ENCODE data around the gene PCK2. TPM values are rescaled to one million over a fixed set of nuclear protein-coding genes. Genes with fewer than 3 reads are reported as not detected.

Gene PCK2
- 15.7 to 23.6 TPM (median 21.3 TPM) in 5 replicates for total RNA-seq (2022; extraction: Qiagen RNA extraction)

GRCh38 chr14:24093901-24094840, at the start of gene PCK2:
Gene PCK2, plus strand, starts transcription at chr14:24094311. Its CDS starts 95 bp downstream, at chr14:24094406.

GRCh38 chr14:24051789-24052655, 42.1 kb upstream of the PCK2 start, which contains the start of gene CARMIL3:
Gene CARMIL3, plus strand, starts transcription at chr14:24052009. Its CDS starts 145 bp downstream, at chr14:24052154.

GRCh38 chr14:24071144-24071697, 22.9 kb upstream of the PCK2 start, which contains the start of gene CPNE6:
Gene CPNE6, plus strand, starts transcription at chr14:24071562. Its CDS starts 1,375 bp downstream, at chr14:24072937.

GRCh38 chr14:24114532-24115421, 20.7 kb downstream of the PCK2 start, which contains the start of the genes DCAF11 and NRL:
Gene DCAF11, plus strand, starts transcription at chr14:24114777. Its CDS starts 818 bp downstream, at chr14:24115595.
Gene NRL, minus strand, starts transcription at chr14:24114949. Its CDS starts 32,101 bp downstream, at chr14:24082848.

GRCh38 chr14:24130380-24130716, 36.2 kb downstream of the PCK2 start, which contains the start of gene FITM1:
Gene FITM1, plus strand, starts transcription at chr14:24130659. Its CDS starts 905 bp downstream, at chr14:24131564.

GRCh38 chr14:24135834-24136683, 41.9 kb downstream of the PCK2 start, which contains the start of gene PSME1:
Gene PSME1, plus strand, starts transcription at chr14:24136194. Its CDS starts 69 bp downstream, at chr14:24136263.

GRCh38 chr14:24141097-24141880, 47.2 kb downstream of the PCK2 start, which contains the start of gene EMC9:
Gene EMC9, minus strand, starts transcription at chr14:24141591. Its CDS starts 287 bp downstream, at chr14:24141304.

GRCh38 chr14:24146453-24146977, 52.4 kb downstream of the PCK2 start, which contains the start of gene PSME2:
Gene PSME2, minus strand, starts transcription at chr14:24146610. Its CDS starts 29 bp downstream, at chr14:24146581.

GRCh38 chr14:24146978-24147760, 53.1 kb downstream of the PCK2 start, which contains the start of gene RNF31:
Gene RNF31, plus strand, starts transcription at chr14:24147498. Its CDS starts 201 bp downstream, at chr14:24147699.

Other genes starting within 250 kb of the PCK2 start
- gene DHRS4, start 140.5 kb upstream of the PCK2 start, total RNA-seq (2022; extraction: Qiagen RNA extraction) = 45.2 to 49.2 TPM (median 47.5 TPM) in 5 replicates
- 21.1 to 36.7 TPM (median 31.9 TPM) in 5 replicates for gene DHRS4L2, start 105.4 kb upstream of the PCK2 start, total RNA-seq (2022; extraction: Qiagen RNA extraction)
- 0.29 to 0.86 TPM (median 0.53 TPM) in 5 replicates for gene CARMIL3, start 42.3 kb upstream of the PCK2 start, total RNA-seq (2022; extraction: Qiagen RNA extraction)
- 0.06 to 0.34 TPM (median 0.13 TPM) in 5 replicates for gene CPNE6, start 22.7 kb upstream of the PCK2 start, total RNA-seq (2022; extraction: Qiagen RNA extraction)
- gene DCAF11, start 20.5 kb downstream of the PCK2 start, total RNA-seq (2022; extraction: Qiagen RNA extraction) = 21.0 to 23.9 TPM (median 22.6 TPM) in 5 replicates
- gene NRL, start 20.6 kb downstream of the PCK2 start, total RNA-seq (2022; extraction: Qiagen RNA extraction) = 0.60 to 1.2 TPM (median 0.86 TPM) in 5 replicates
- gene FITM1, start 36.3 kb downstream of the PCK2 start, total RNA-seq (2022; extraction: Qiagen RNA extraction) = 0.09 to 0.16 TPM (median 0.14 TPM) in 3 of 5 replicates, not detected in the others
- 138 to 176 TPM (median 145 TPM) in 5 replicates for gene PSME1, start 41.9 kb downstream of the PCK2 start, total RNA-seq (2022; extraction: Qiagen RNA extraction)
- gene EMC9, start 47.3 kb downstream of the PCK2 start, total RNA-seq (2022; extraction: Qiagen RNA extraction) = 47.5 to 52.9 TPM (median 49.0 TPM) in 5 replicates
- 137 to 183 TPM (median 150 TPM) in 5 replicates for gene PSME2, start 52.3 kb downstream of the PCK2 start, total RNA-seq (2022; extraction: Qiagen RNA extraction)
- 22.5 to 40.0 TPM (median 36.1 TPM) in 5 replicates for gene RNF31, start 53.2 kb downstream of the PCK2 start, total RNA-seq (2022; extraction: Qiagen RNA extraction)
- 15.8 to 20.8 TPM (median 16.9 TPM) in 5 replicates for gene IRF9, start 67.0 kb downstream of the PCK2 start, total RNA-seq (2022; extraction: Qiagen RNA extraction)
- gene REC8, start 77.8 kb downstream of the PCK2 start, total RNA-seq (2022; extraction: Qiagen RNA extraction) = 2.7 to 6.1 TPM (median 3.4 TPM) in 5 replicates
- gene IPO4, start 94.5 kb downstream of the PCK2 start, total RNA-seq (2022; extraction: Qiagen RNA extraction) = 68.8 to 105 TPM (median 97.4 TPM) in 5 replicates
- gene TM9SF1, start 101.1 kb downstream of the PCK2 start, total RNA-seq (2022; extraction: Qiagen RNA extraction) = 58.4 to 67.4 TPM (median 65.1 TPM) in 5 replicates
- not detected in 5 replicates for gene TSSK4, start 111.4 kb downstream of the PCK2 start, total RNA-seq (2022; extraction: Qiagen RNA extraction)
- 81.0 to 115 TPM (median 82.9 TPM) in 5 replicates for gene CHMP4A, start 119.2 kb downstream of the PCK2 start, total RNA-seq (2022; extraction: Qiagen RNA extraction)
- gene MDP1, start 121.8 kb downstream of the PCK2 start, total RNA-seq (2022; extraction: Qiagen RNA extraction) = 23.3 to 28.2 TPM (median 26.8 TPM) in 5 replicates
- 414 to 527 TPM (median 420 TPM) in 5 replicates for gene NEDD8, start 138.1 kb downstream of the PCK2 start, total RNA-seq (2022; extraction: Qiagen RNA extraction)
- gene GMPR2, start 138.6 kb downstream of the PCK2 start, total RNA-seq (2022; extraction: Qiagen RNA extraction) = 52.0 to 70.3 TPM (median 55.1 TPM) in 5 replicates
- gene TINF2, start 148.3 kb downstream of the PCK2 start, total RNA-seq (2022; extraction: Qiagen RNA extraction) = 30.5 to 38.0 TPM (median 34.9 TPM) in 5 replicates
- 0.82 to 1.4 TPM (median 1.1 TPM) in 5 replicates for gene TGM1, start 168.9 kb downstream of the PCK2 start, total RNA-seq (2022; extraction: Qiagen RNA extraction)
- 13.5 to 15.8 TPM (median 14.7 TPM) in 5 replicates for gene RABGGTA, start 177.3 kb downstream of the PCK2 start, total RNA-seq (2022; extraction: Qiagen RNA extraction)
- 9.3 to 12.6 TPM (median 11.1 TPM) in 5 replicates for gene DHRS1, start 205.5 kb downstream of the PCK2 start, total RNA-seq (2022; extraction: Qiagen RNA extraction)
- 12.5 to 17.2 TPM (median 17.2 TPM) in 5 replicates for gene NOP9, start 205.5 kb downstream of the PCK2 start, total RNA-seq (2022; extraction: Qiagen RNA extraction)
- 0.12 to 0.32 TPM (median 0.14 TPM) in 4 of 5 replicates, not detected in the other for gene CIDEB, start 213.7 kb downstream of the PCK2 start, total RNA-seq (2022; extraction: Qiagen RNA extraction)
- gene LTB4R2, start 215.8 kb downstream of the PCK2 start, total RNA-seq (2022; extraction: Qiagen RNA extraction) = 1.3 to 5.0 TPM (median 3.6 TPM) in 5 replicates
- gene LTB4R, start 217.2 kb downstream of the PCK2 start, total RNA-seq (2022; extraction: Qiagen RNA extraction) = 2.7 to 6.5 TPM (median 4.3 TPM) in 5 replicates
- 0.08 TPM in 1 of 5 replicates, not detected in the others for gene ADCY4, start 240.8 kb downstream of the PCK2 start, total RNA-seq (2022; extraction: Qiagen RNA extraction)
- gene RIPK3, start 245.7 kb downstream of the PCK2 start, total RNA-seq (2022; extraction: Qiagen RNA extraction) = 0.09 TPM in 1 of 5 replicates, not detected in the others